Measurements from ENCODE around the gene RUFY2.
"Not testable (repeated sequence)": the region's sequence is repeated elsewhere in the genome, so short reads cannot be mapped to it uniquely, and the experiment has no call there.

RUFY2 gene

GRCh38 chr10:68406815-68407548, at the start of gene RUFY2:
Gene RUFY2, minus strand, starts transcription at chr10:68407277. Its CDS starts 88 bp downstream, at chr10:68407189.
- peak; percentile 57 for DNase-seq (ENCODE audit: low read depth)

GRCh38 chr10:68449698-68450097, 42.6 kb upstream of the RUFY2 start:
- not testable (repeated sequence) for DNase-seq (ENCODE audit: low read depth)

- no peak for DNase-seq (ENCODE audit: low read depth)
Observed at GRCh38 chr10:68446179-68446578, 39.1 kb upstream of the RUFY2 start.

- no peak for DNase-seq (ENCODE audit: low read depth)
Observed at GRCh38 chr10:68442971-68443370, 35.9 kb upstream of the RUFY2 start.

- DNase-seq (ENCODE audit: low read depth): no peak
Observed at GRCh38 chr10:68440898-68441297, 33.8 kb upstream of the RUFY2 start.

GRCh38 chr10:68435803-68436202, 28.7 kb upstream of the RUFY2 start:
- DNase-seq (ENCODE audit: low read depth): no peak

- no peak for DNase-seq (ENCODE audit: low read depth)
Observed at GRCh38 chr10:68434657-68435056, 27.6 kb upstream of the RUFY2 start.

- DNase-seq (ENCODE audit: low read depth): no peak
Observed at GRCh38 chr10:68428396-68429104, 21.5 kb upstream of the RUFY2 start.

GRCh38 chr10:68424454-68425014, 17.5 kb upstream of the RUFY2 start:
- no peak for DNase-seq (ENCODE audit: low read depth)

- peak; percentile 9 for DNase-seq (ENCODE audit: low read depth)
Observed at GRCh38 chr10:68423522-68423921, 16.4 kb upstream of the RUFY2 start.

GRCh38 chr10:68419376-68419775, 12.3 kb upstream of the RUFY2 start:
- no peak for DNase-seq (ENCODE audit: low read depth)

GRCh38 chr10:68408898-68409518, 1.9 kb upstream of the RUFY2 start:
- no peak for DNase-seq (ENCODE audit: low read depth)

- no peak for DNase-seq (ENCODE audit: low read depth)
Observed at GRCh38 chr10:68406111-68406814, 814 bp downstream of the RUFY2 start.

GRCh38 chr10:68403701-68404100, 3.4 kb downstream of the RUFY2 start:
- DNase-seq (ENCODE audit: low read depth): no peak

- DNase-seq (ENCODE audit: low read depth): no peak
Observed at GRCh38 chr10:68402276-68402675, 4.8 kb downstream of the RUFY2 start.

- no peak for DNase-seq (ENCODE audit: low read depth)
Observed at GRCh38 chr10:68397005-68397404, 10.1 kb downstream of the RUFY2 start.

- no peak for DNase-seq (ENCODE audit: low read depth)
Observed at GRCh38 chr10:68385740-68386139, 21.3 kb downstream of the RUFY2 start.

- DNase-seq (ENCODE audit: low read depth): no peak
Observed at GRCh38 chr10:68371604-68372003, 35.5 kb downstream of the RUFY2 start.

GRCh38 chr10:68367121-68367520, 40.0 kb downstream of the RUFY2 start:
- DNase-seq (ENCODE audit: low read depth): no peak

- DNase-seq (ENCODE audit: low read depth): no peak
Observed at GRCh38 chr10:68366600-68366999, 40.5 kb downstream of the RUFY2 start.

- DNase-seq (ENCODE audit: low read depth): no peak
Observed at GRCh38 chr10:68365611-68366010, 41.5 kb downstream of the RUFY2 start.
